Prostate gland (tissue), 2 donors: ENCODE results near the gene TRIB2. TPM values are rescaled to one million over a fixed set of nuclear protein-coding genes. Genes with fewer than 3 reads are reported as not detected.

ENCODE experiments used
- DNase-seq: peaks from one replicate; pipeline ENCODE4 v3.0.0-alpha.2; 2019; ENCODE audit warnings: low spot score
- H3K27ac ChIP-seq, 2 donors: fragments of 200-600 bp; sonication (generic); 2 replicates each; pipeline ENCODE4 v1.5.1; 2017 to 2019
- H3K27me3 ChIP-seq: fragments of 200-600 bp; sonication (generic); replicated peaks from 2 replicates; pipeline ENCODE4 v1.5.1; 2019; ENCODE audit not compliant: insufficient read depth
- H3K36me3 ChIP-seq, 2 donors: fragments of 200-600 bp; sonication (generic); 1 replicate in 1 of 2; 2 replicates in 1 of 2; pipeline versions ENCODE4 v1.5.1 to v1.8.1; 2017 to 2019
- H3K4me1 ChIP-seq: fragments of 200-600 bp; sonication (generic); replicated peaks from 2 replicates; pipeline ENCODE4 v1.5.1; 2019
- H3K4me3 ChIP-seq, 2 donors: fragments of 200-600 bp; sonication (generic); 2 replicates each; pipeline ENCODE4 v1.5.1; 2017 to 2019
- H3K9me3 ChIP-seq: fragments of 200-600 bp; sonication (generic); 2 replicates; pipeline ENCODE4 v1.5.1; 2017
- CTCF ChIP-seq, 4 experiments: fragments of 200-600 bp in 2 of 4; fragments of 450-650 bp in 2 of 4; sonication (generic) in 2 of 4; IDR thresholded peaks; 1 replicate in 3 of 4; 2 replicates in 1 of 4; pipeline ENCODE4 v1.5.1; 2016 to 2019; ENCODE audit warnings: antibody characterized with exemption in 4 of 4, mild to moderate bottlenecking in 2 of 4, moderate library complexity in 2 of 4
- POLR2A ChIP-seq: fragments of 450-650 bp; IDR thresholded peaks from one replicate; pipeline ENCODE4 v1.6.1; 2016; ENCODE audit warnings: antibody characterized with exemption, mild to moderate bottlenecking
- POLR2AphosphoS5 ChIP-seq: sonication (generic); formaldehyde crosslinking; IDR thresholded peaks from one replicate; pipeline ENCODE4 v1.6.1; 2017; ENCODE audit warnings: antibody characterized with exemption
- WGBS: methylation state at CpG from one replicate; pipeline ENCODE4 v1.1.5; 2018; 5-methylcytosine and 5-hydroxymethylcytosine counted together
- intact Hi-C: fragments of 100-400 bp; cut with DNase I; formaldehyde crosslinking; loops from one replicate; pipeline ENCODE4 v1.14.2; 2022
- total RNA-seq, 2 donors: library from RNA; depleted of rRNA; stranded (reverse); fragments of >200 nt; gene quantifications; one replicate each; pipeline ENCODE4 v1.1.0, GENCODE V29; 2016

Gene TRIB2
- total RNA-seq, 2 donors from 2014 or later, result 72.3 to 205 TPM

GRCh38 chr2:12726271-12726670 lies 9.5 kb downstream of the TRIB2 start:
- WGBS, result 89% methylated on average over 2 of the region's 2 CpGs
- no peak for TF ChIP-seq CTCF (IDR thresholded peaks at IDR 0.05)
- TF ChIP-seq POLR2AphosphoS5, result no peak
- TF ChIP-seq POLR2A, result no peak
- no peak for DNase-seq
- Histone ChIP-seq H3K4me3 (no peak overlapping the region), H3K27me3 (no peaks in the 10 kb centered on the region), H3K36me3 (no peaks in the 10 kb centered on the region), H3K9me3 (no peaks in the 10 kb centered on the region), H3K4me1 (no peaks in the 10 kb centered on the region), H3K27ac (no peak overlapping the region)
- intact Hi-C loops, result no loop called here

GRCh38 chr2:12727065-12727464 lies 10.3 kb downstream of the TRIB2 start:
- TF ChIP-seq CTCF (IDR thresholded peaks at IDR 0.05), result no peak
- TF ChIP-seq POLR2A, result no peak
- intact Hi-C loops, result no loop called here
- no peak for DNase-seq
- Histone ChIP-seq H3K4me1 (no peaks in the 10 kb centered on the region), H3K36me3 (no peaks in the 10 kb centered on the region), H3K27ac (no peak overlapping the region), H3K4me3 (no peak overlapping the region), H3K27me3 (no peaks in the 10 kb centered on the region), H3K9me3 (no peaks in the 10 kb centered on the region)
- WGBS, result 74% methylated on average over 6 of the region's 6 CpGs

GRCh38 chr2:12727641-12728040 lies 10.9 kb downstream of the TRIB2 start:
- DNase-seq, result no peak
- Histone ChIP-seq H3K27ac (no peak overlapping the region), H3K4me3 (no peak overlapping the region), H3K4me1 (no peaks in the 10 kb centered on the region), H3K27me3 (no peaks in the 10 kb centered on the region), H3K9me3 (no peaks in the 10 kb centered on the region), H3K36me3 (no peaks in the 10 kb centered on the region)
- TF ChIP-seq CTCF (IDR thresholded peaks at IDR 0.05) (no peak), POLR2A (no peak), POLR2AphosphoS5 (no peak)
- WGBS, result 68% methylated on average over 5 of the region's 5 CpGs
- intact Hi-C loops, result no loop called here

- H3K4me3 ChIP-seq, result no peak overlapping the region
- H3K27me3 ChIP-seq, result no peaks in the 10 kb centered on the region
- H3K27ac ChIP-seq, result no peak overlapping the region
- no peaks in the 10 kb centered on the region for H3K9me3 ChIP-seq
- 76% methylated on average over 9 of the region's 9 CpGs for WGBS
- TF ChIP-seq POLR2AphosphoS5 (no peak), POLR2A (no peak), CTCF (IDR thresholded peaks at IDR 0.05) (no peak)
- H3K36me3 ChIP-seq, result no peaks in the 10 kb centered on the region
- no peaks in the 10 kb centered on the region for H3K4me1 ChIP-seq
- intact Hi-C loops, result no loop called here
- DNase-seq, result no peak
Observed at GRCh38 chr2:12728221-12728777, 11.6 kb downstream of the TRIB2 start.

GRCh38 chr2:12730265-12730664 lies 13.5 kb downstream of the TRIB2 start:
- no peak for DNase-seq
- Histone ChIP-seq H3K4me3 (no peak overlapping the region), H3K4me1 (peaks cover 6% of the 10 kb centered on the region), H3K27me3 (no peaks in the 10 kb centered on the region), H3K27ac (no peak overlapping the region), H3K36me3 (no peaks in the 10 kb centered on the region), H3K9me3 (no peaks in the 10 kb centered on the region)
- WGBS, result 94% methylated on average over 5 of the region's 5 CpGs
- intact Hi-C loops, result no loop called here
- TF ChIP-seq CTCF (IDR thresholded peaks at IDR 0.05) (no peak), POLR2A (no peak), POLR2AphosphoS5 (no peak)
